ENCODE measurements around the gene SEC22A.

SEC22A gene

GRCh38 chr3:123311201-123311600 is 109.5 kb downstream of the SEC22A start:
- H3K4me3 ChIP-seq (ENCODE audit: insufficient read depth, low read depth, low read length, poor library complexity, severe bottlenecking) = no peak overlapping the region
- no peaks in the 10 kb centered on the region for H3K36me3 ChIP-seq (ENCODE audit: control insufficient read depth, insufficient read depth, low read length)
- no peak for DNase-seq
- no peaks in the 10 kb centered on the region for H3K27me3 ChIP-seq (replicated peaks; ENCODE audit: control insufficient read depth, insufficient read depth, low read length, poor library complexity, severe bottlenecking)
- H3K27ac ChIP-seq (ENCODE audit: insufficient read depth, low read length, poor library complexity, severe bottlenecking) = no peak overlapping the region
- no peaks in the 10 kb centered on the region for H3K4me1 ChIP-seq (ENCODE audit: control insufficient read depth, insufficient read depth, low read length, poor library complexity, severe bottlenecking)
- H3K9me3 ChIP-seq (ENCODE audit: control insufficient read depth, low read length) = no peaks in the 10 kb centered on the region

DNA sequence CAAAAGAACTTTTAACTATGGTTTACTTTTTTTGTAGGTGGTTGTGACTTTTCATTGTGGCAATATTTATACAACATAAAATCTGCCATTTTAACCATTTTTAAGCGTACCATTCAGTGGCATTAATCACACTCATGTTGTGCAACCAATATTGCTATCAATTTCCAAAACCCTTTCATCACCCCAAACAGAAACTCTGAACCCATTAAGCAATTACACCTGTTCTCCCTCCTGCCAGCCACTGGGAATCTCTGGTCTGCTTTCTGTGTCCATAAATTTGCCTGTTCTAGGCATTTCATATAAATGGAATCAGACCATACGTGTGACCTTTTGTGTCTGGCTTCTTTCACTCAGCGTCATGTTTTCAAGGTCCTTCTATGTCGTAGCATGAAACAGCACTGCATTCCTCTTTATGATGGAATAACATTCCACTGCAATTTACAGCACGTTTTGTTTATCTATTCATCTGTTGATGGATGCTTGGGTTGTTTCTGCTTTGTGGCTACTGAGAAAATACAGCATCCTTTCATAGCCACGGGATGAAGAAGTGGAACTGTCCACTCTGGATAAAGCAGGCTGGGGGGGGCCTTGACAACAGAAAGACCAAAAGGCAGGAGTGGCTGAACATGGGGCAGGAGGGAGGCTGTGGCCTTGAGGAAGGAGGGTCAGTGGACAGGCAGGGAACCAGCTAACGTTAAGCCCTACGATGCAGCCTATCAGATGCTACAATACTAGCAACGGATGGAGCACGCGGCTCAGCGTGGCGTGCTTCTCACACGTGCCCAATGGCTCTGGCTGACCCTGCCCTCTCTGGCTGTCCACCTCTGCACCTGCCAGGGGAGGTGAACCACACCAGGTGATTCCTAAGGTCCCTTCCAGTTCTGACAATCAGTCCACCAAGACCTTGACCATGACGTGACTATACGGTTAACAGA is 110.9 kb downstream of the SEC22A start:
- no peaks in the 10 kb centered on the region for H3K4me1 ChIP-seq (ENCODE audit: control insufficient read depth, insufficient read depth, low read length, poor library complexity, severe bottlenecking)
- no peaks in the 10 kb centered on the region for H3K9me3 ChIP-seq (ENCODE audit: control insufficient read depth, low read length)
- DNase-seq = no peak
- no peaks in the 10 kb centered on the region for H3K36me3 ChIP-seq (ENCODE audit: control insufficient read depth, insufficient read depth, low read length)
- H3K27me3 ChIP-seq (replicated peaks; ENCODE audit: control insufficient read depth, insufficient read depth, low read length, poor library complexity, severe bottlenecking) = no peaks in the 10 kb centered on the region
- H3K4me3 ChIP-seq (ENCODE audit: insufficient read depth, low read depth, low read length, poor library complexity, severe bottlenecking) = no peak overlapping the region
- H3K27ac ChIP-seq (ENCODE audit: insufficient read depth, low read length, poor library complexity, severe bottlenecking) = no peak overlapping the region

- Histone ChIP-seq H3K27me3 (replicated peaks; ENCODE audit: control insufficient read depth, insufficient read depth, low read length, poor library complexity, severe bottlenecking) (no peaks in the 10 kb centered on the region), H3K36me3 (ENCODE audit: control insufficient read depth, insufficient read depth, low read length) (no peaks in the 10 kb centered on the region), H3K27ac (ENCODE audit: insufficient read depth, low read length, poor library complexity, severe bottlenecking) (no peak overlapping the region), H3K9me3 (ENCODE audit: control insufficient read depth, low read length) (no peaks in the 10 kb centered on the region), H3K4me3 (ENCODE audit: insufficient read depth, low read depth, low read length, poor library complexity, severe bottlenecking) (no peak overlapping the region), H3K4me1 (ENCODE audit: control insufficient read depth, insufficient read depth, low read length, poor library complexity, severe bottlenecking) (no peaks in the 10 kb centered on the region)
- DNase-seq = no peak
Observed at GRCh38 chr3:123313889-123314288, 112.1 kb downstream of the SEC22A start.

DNA sequence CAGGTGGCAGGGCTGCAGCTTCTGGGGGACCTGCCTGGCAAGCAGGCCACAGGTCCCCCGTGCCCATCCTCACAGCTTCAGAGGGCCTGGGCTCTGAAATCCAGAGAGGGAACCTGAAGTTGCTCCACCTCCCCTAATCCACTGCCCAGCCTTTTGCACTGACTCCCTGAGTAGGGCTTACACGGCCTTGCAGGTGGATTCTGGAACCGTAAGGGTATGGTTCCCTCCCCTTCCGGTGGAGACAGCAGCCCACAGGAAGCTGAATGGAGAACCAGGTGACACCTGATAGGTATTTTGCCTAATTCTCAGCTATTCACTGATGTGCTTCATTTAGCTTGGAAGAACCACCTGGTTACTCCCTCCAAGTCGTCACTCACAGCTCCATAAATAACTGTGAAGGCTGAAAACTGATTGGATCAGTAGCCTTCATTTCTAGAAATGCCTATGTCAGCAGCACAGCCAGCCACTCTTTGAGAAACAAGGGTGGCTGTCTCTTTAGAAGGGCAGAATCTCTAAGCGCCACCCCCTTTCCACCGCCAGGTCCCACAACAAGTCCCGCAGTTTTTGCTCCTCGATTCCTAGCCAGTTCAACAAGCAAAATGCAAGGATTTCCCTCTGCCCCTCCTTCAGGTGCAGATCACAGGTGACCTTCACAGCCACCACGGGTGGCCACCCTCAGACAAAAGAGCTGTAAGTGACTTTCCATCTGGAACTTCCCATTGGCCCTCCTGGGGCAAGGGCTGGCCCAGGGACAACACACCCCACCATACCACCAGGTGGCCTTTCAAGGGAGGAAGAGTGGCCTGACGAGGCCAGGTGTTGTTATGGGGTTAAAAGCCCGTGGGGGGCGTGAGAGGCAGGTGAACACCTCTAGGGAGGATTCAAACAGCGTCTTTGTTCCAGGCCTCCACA is 112.9 kb downstream of the SEC22A start:
- Histone ChIP-seq H3K27ac (ENCODE audit: insufficient read depth, low read length, poor library complexity, severe bottlenecking) (no peak overlapping the region), H3K27me3 (replicated peaks; ENCODE audit: control insufficient read depth, insufficient read depth, low read length, poor library complexity, severe bottlenecking) (no peaks in the 10 kb centered on the region), H3K4me3 (ENCODE audit: insufficient read depth, low read depth, low read length, poor library complexity, severe bottlenecking) (no peak overlapping the region), H3K4me1 (ENCODE audit: control insufficient read depth, insufficient read depth, low read length, poor library complexity, severe bottlenecking) (no peaks in the 10 kb centered on the region), H3K9me3 (ENCODE audit: control insufficient read depth, low read length) (no peaks in the 10 kb centered on the region), H3K36me3 (ENCODE audit: control insufficient read depth, insufficient read depth, low read length) (no peaks in the 10 kb centered on the region)
- DNase-seq = no peak

GRCh38 chr3:123315271-123315595 is 113.5 kb downstream of the SEC22A start:
- H3K36me3 ChIP-seq (ENCODE audit: control insufficient read depth, insufficient read depth, low read length) = no peaks in the 10 kb centered on the region
- H3K9me3 ChIP-seq (ENCODE audit: control insufficient read depth, low read length) = no peaks in the 10 kb centered on the region
- no peak overlapping the region for H3K27ac ChIP-seq (ENCODE audit: insufficient read depth, low read length, poor library complexity, severe bottlenecking)
- H3K4me3 ChIP-seq (ENCODE audit: insufficient read depth, low read depth, low read length, poor library complexity, severe bottlenecking) = no peak overlapping the region
- no peaks in the 10 kb centered on the region for H3K4me1 ChIP-seq (ENCODE audit: control insufficient read depth, insufficient read depth, low read length, poor library complexity, severe bottlenecking)
- no peak for DNase-seq
- no peaks in the 10 kb centered on the region for H3K27me3 ChIP-seq (replicated peaks; ENCODE audit: control insufficient read depth, insufficient read depth, low read length, poor library complexity, severe bottlenecking)

DNA sequence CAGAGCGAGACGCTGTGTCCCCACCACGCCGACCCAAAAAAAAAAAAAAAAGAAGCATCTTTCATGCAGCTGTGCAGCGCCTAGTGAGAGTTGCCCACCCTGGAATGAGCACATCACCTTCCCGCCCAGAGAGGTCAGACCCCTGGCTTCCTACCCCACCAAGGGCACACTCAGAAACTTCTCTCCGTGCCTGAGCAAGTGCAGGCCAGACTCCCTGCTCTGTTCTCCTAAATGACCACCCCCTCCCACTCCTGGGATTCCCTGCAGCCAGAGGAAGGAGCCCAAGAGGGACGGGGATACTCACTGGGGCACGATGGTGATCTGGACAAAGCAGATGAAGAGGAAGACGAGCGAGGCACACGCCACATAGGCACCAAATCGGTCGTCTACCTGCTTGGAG is 116.0 kb downstream of the SEC22A start:
- Histone ChIP-seq H3K27me3 (replicated peaks; ENCODE audit: control insufficient read depth, insufficient read depth, low read length, poor library complexity, severe bottlenecking) (no peaks in the 10 kb centered on the region), H3K4me3 (ENCODE audit: insufficient read depth, low read depth, low read length, poor library complexity, severe bottlenecking) (no peak overlapping the region), H3K4me1 (ENCODE audit: control insufficient read depth, insufficient read depth, low read length, poor library complexity, severe bottlenecking) (no peaks in the 10 kb centered on the region), H3K27ac (ENCODE audit: insufficient read depth, low read length, poor library complexity, severe bottlenecking) (no peak overlapping the region), H3K36me3 (ENCODE audit: control insufficient read depth, insufficient read depth, low read length) (no peaks in the 10 kb centered on the region), H3K9me3 (ENCODE audit: control insufficient read depth, low read length) (no peaks in the 10 kb centered on the region)
- DNase-seq = no peak

GRCh38 chr3:123318374-123318773 is 116.6 kb downstream of the SEC22A start:
- no peaks in the 10 kb centered on the region for H3K36me3 ChIP-seq (ENCODE audit: control insufficient read depth, insufficient read depth, low read length)
- no peak for DNase-seq
- no peak overlapping the region for H3K27ac ChIP-seq (ENCODE audit: insufficient read depth, low read length, poor library complexity, severe bottlenecking)
- no peaks in the 10 kb centered on the region for H3K9me3 ChIP-seq (ENCODE audit: control insufficient read depth, low read length)
- H3K4me1 ChIP-seq (ENCODE audit: control insufficient read depth, insufficient read depth, low read length, poor library complexity, severe bottlenecking) = no peaks in the 10 kb centered on the region
- no peaks in the 10 kb centered on the region for H3K27me3 ChIP-seq (replicated peaks; ENCODE audit: control insufficient read depth, insufficient read depth, low read length, poor library complexity, severe bottlenecking)
- H3K4me3 ChIP-seq (ENCODE audit: insufficient read depth, low read depth, low read length, poor library complexity, severe bottlenecking) = no peak overlapping the region

GRCh38 chr3:123319760-123320159 is 118.0 kb downstream of the SEC22A start:
- Histone ChIP-seq H3K27me3 (replicated peaks; ENCODE audit: control insufficient read depth, insufficient read depth, low read length, poor library complexity, severe bottlenecking) (no peaks in the 10 kb centered on the region), H3K27ac (ENCODE audit: insufficient read depth, low read length, poor library complexity, severe bottlenecking) (no peak overlapping the region), H3K4me1 (ENCODE audit: control insufficient read depth, insufficient read depth, low read length, poor library complexity, severe bottlenecking) (no peaks in the 10 kb centered on the region), H3K36me3 (ENCODE audit: control insufficient read depth, insufficient read depth, low read length) (no peaks in the 10 kb centered on the region), H3K9me3 (ENCODE audit: control insufficient read depth, low read length) (no peaks in the 10 kb centered on the region), H3K4me3 (ENCODE audit: insufficient read depth, low read depth, low read length, poor library complexity, severe bottlenecking) (no peak overlapping the region)
- no peak for DNase-seq

GRCh38 chr3:123320221-123320620 is 118.5 kb downstream of the SEC22A start:
- H3K9me3 ChIP-seq (ENCODE audit: control insufficient read depth, low read length) = no peaks in the 10 kb centered on the region
- no peak for DNase-seq
- no peak overlapping the region for H3K4me3 ChIP-seq (ENCODE audit: insufficient read depth, low read depth, low read length, poor library complexity, severe bottlenecking)
- H3K4me1 ChIP-seq (ENCODE audit: control insufficient read depth, insufficient read depth, low read length, poor library complexity, severe bottlenecking) = no peaks in the 10 kb centered on the region
- H3K36me3 ChIP-seq (ENCODE audit: control insufficient read depth, insufficient read depth, low read length) = no peaks in the 10 kb centered on the region
- no peaks in the 10 kb centered on the region for H3K27me3 ChIP-seq (replicated peaks; ENCODE audit: control insufficient read depth, insufficient read depth, low read length, poor library complexity, severe bottlenecking)
- no peak overlapping the region for H3K27ac ChIP-seq (ENCODE audit: insufficient read depth, low read length, poor library complexity, severe bottlenecking)

- H3K27ac ChIP-seq (ENCODE audit: insufficient read depth, low read length, poor library complexity, severe bottlenecking) = no peak overlapping the region
- no peaks in the 10 kb centered on the region for H3K27me3 ChIP-seq (replicated peaks; ENCODE audit: control insufficient read depth, insufficient read depth, low read length, poor library complexity, severe bottlenecking)
Observed at GRCh38 chr3:123321806-123322205, 120.1 kb downstream of the SEC22A start.

More at GRCh38 chr3:123321806-123322205, 120.1 kb downstream of the SEC22A start:
- Histone ChIP-seq H3K9me3 (ENCODE audit: control insufficient read depth, low read length) (no peaks in the 10 kb centered on the region), H3K4me1 (ENCODE audit: control insufficient read depth, insufficient read depth, low read length, poor library complexity, severe bottlenecking) (no peaks in the 10 kb centered on the region), H3K4me3 (ENCODE audit: insufficient read depth, low read depth, low read length, poor library complexity, severe bottlenecking) (no peak overlapping the region), H3K36me3 (ENCODE audit: control insufficient read depth, insufficient read depth, low read length) (no peaks in the 10 kb centered on the region)
- DNase-seq = no peak
